HepG2 (cell line): ENCODE data around the gene WDR76. TPM values are rescaled to one million over a fixed set of nuclear protein-coding genes. Genes with fewer than 3 reads are reported as not detected.

Experiments used
- AHR ChIP-seq: IDR thresholded peaks from 2 replicates; pipeline ENCODE4 v1.6.1; 2018; ENCODE audit warnings: missing genetic modification reagents, missing compliant biosample characterization
- ATAD3A ChIP-seq: sonication (generic); formaldehyde crosslinking; IDR thresholded peaks from 2 replicates; pipeline ENCODE4 v1.4.0; 2020; ENCODE audit warnings: missing genetic modification reagents
- HNRNPL ChIP-seq: fragments of 200-400 bp; formaldehyde crosslinking; IDR thresholded peaks from 2 replicates; pipeline ENCODE4 v1.6.1; 2017; ENCODE audit warnings: mild to moderate bottlenecking, low read depth, low read length
- KDM5A ChIP-seq: fragments of 200-600 bp; sonication (generic); IDR thresholded peaks from 2 replicates; pipeline ENCODE4 v1.7.0; 2018; ENCODE audit warnings: antibody characterized with exemption, mild to moderate bottlenecking, low read length, borderline replicate concordance
- KDM5B ChIP-seq: sonication (generic); formaldehyde crosslinking; IDR thresholded peaks from 2 replicates; pipeline ENCODE4 v1.4.0; 2020; ENCODE audit warnings: missing genetic modification reagents, mild to moderate bottlenecking, borderline replicate concordance
- MED13 ChIP-seq: sonication (generic); formaldehyde crosslinking; IDR thresholded peaks from 2 replicates; pipeline ENCODE4 v1.5.0; 2020; ENCODE audit warnings: missing genetic modification reagents
- NFE2L1 ChIP-seq: sonication (generic); formaldehyde crosslinking; IDR thresholded peaks from 2 replicates; pipeline ENCODE4 v1.4.0; 2020; ENCODE audit warnings: missing genetic modification reagents, mild to moderate bottlenecking, borderline replicate concordance
- PTBP1 ChIP-seq: fragments of 200-400 bp; formaldehyde crosslinking; IDR thresholded peaks from 2 replicates; pipeline ENCODE4 v1.6.1; 2018; ENCODE audit warnings: low read length, low read depth; ENCODE audit not compliant: poor library complexity, severe bottlenecking
- RBFOX2 ChIP-seq: fragments of 200-400 bp; formaldehyde crosslinking; IDR thresholded peaks from 2 replicates; pipeline ENCODE4 v1.6.1; 2017; ENCODE audit warnings: low read depth, mild to moderate bottlenecking, low read length
- SOX13 ChIP-seq, 3 experiments: fragments of 450-650 bp in 1 of 3; sonication (generic) in 1 of 3; formaldehyde crosslinking in 1 of 3; IDR thresholded peaks in 2 of 3; conservative IDR thresholded peaks in 1 of 3; 2 replicates each; pipeline versions ENCODE4 v1.5.0 to v1.6.1; 2016 to 2020; ENCODE audit warnings: antibody characterized with exemption in 1 of 3, mild to moderate bottlenecking in 1 of 3, missing compliant biosample characterization in 1 of 3, missing genetic modification reagents in 1 of 3, moderate library complexity in 1 of 3
- TBL1XR1 ChIP-seq: fragments of 150-350 bp; IDR thresholded peaks from 2 replicates; pipeline ENCODE4 v1.6.1; 2014; ENCODE audit warnings: borderline replicate concordance, low read length; ENCODE audit not compliant: partially characterized antibody
- TRIM24 ChIP-seq: sonication (generic); formaldehyde crosslinking; IDR thresholded peaks from 2 replicates; pipeline ENCODE4 v1.8.0; 2022; ENCODE audit warnings: mild to moderate bottlenecking, missing genetic modification reagents
- ZNF224 ChIP-seq: sonication (generic); formaldehyde crosslinking; IDR thresholded peaks from 2 replicates; pipeline ENCODE4 v1.5.0; 2020; ENCODE audit warnings: mild to moderate bottlenecking, missing genetic modification reagents
- ZNF292 ChIP-seq: sonication (generic); formaldehyde crosslinking; IDR thresholded peaks from 2 replicates; pipeline ENCODE4 v1.8.1; 2022; ENCODE audit warnings: mild to moderate bottlenecking, low read depth, missing genetic modification reagents, borderline replicate concordance
- ZNF30 ChIP-seq: sonication (generic); formaldehyde crosslinking; IDR thresholded peaks from 2 replicates; pipeline ENCODE4 v1.5.0; 2020; ENCODE audit warnings: mild to moderate bottlenecking, missing genetic modification reagents
- ZNF333 ChIP-seq: sonication (generic); formaldehyde crosslinking; IDR thresholded peaks from 2 replicates; pipeline ENCODE4 v1.4.0; 2020; ENCODE audit warnings: mild to moderate bottlenecking, missing genetic modification reagents, borderline replicate concordance
- ZNF766 ChIP-seq: sonication (generic); formaldehyde crosslinking; IDR thresholded peaks from 2 replicates; pipeline ENCODE4 v1.5.0; 2020; ENCODE audit warnings: missing genetic modification reagents, borderline replicate concordance
- polyA plus RNA-seq, 8 experiments: library from polyadenylated mRNA; depleted of rRNA in 3 of 8; stranded (reverse) in 7 of 8; unstranded in 1 of 8; fragments of >200 nt; fragmentation: Illumina TruSeq in 4 of 8; extraction: Trizol in 4 of 8; gene quantifications; 2 replicates each; pipeline versions ENCODE4 v1.2.1 to v1.2.3, GENCODE V29; 2011 to 2016; ENCODE audit warnings: low read depth in 4 of 8, missing spikeins in 1 of 8, mixed read lengths in 1 of 8; ENCODE audit not compliant: insufficient read depth in 1 of 8
- total RNA-seq, 5 experiments: library from RNA; depleted of rRNA; stranded (reverse); fragments of >200 nt; fragmentation: Illumina TruSeq; extraction: Trizol; gene quantifications; 2 replicates each; pipeline ENCODE4 v1.2.3, GENCODE V29; 2016; ENCODE audit warnings: low read depth in 1 of 5
- TF ChIP-seq, protein P1 (sequence below): sonication (generic); formaldehyde crosslinking; IDR thresholded peaks from 2 replicates; pipeline ENCODE4 v1.4.0; 2020; ENCODE audit warnings: missing genetic modification reagents
- TF ChIP-seq, protein P2 (sequence below): sonication (generic); formaldehyde crosslinking; IDR thresholded peaks from 2 replicates; pipeline ENCODE4 v1.9.0; 2021; ENCODE audit warnings: missing genetic modification reagents, borderline replicate concordance
- TF ChIP-seq, protein P3 (sequence below): sonication (generic); formaldehyde crosslinking; conservative IDR thresholded peaks from 2 replicates; pipeline ENCODE4 v1.8.0; 2022; ENCODE audit warnings: missing genetic modification reagents
- TF ChIP-seq, protein P4 (sequence below): sonication (generic); formaldehyde crosslinking; IDR thresholded peaks from 2 replicates; pipeline ENCODE4 v1.5.0; 2020; ENCODE audit warnings: missing genetic modification reagents

Gene WDR76
- total and polyA plus RNA-seq, 2 of the 13 experiments (the other 11 are each of a cell fraction or from before 2014, with no cell fraction given): 1.1 to 9.7 TPM

DNA sequence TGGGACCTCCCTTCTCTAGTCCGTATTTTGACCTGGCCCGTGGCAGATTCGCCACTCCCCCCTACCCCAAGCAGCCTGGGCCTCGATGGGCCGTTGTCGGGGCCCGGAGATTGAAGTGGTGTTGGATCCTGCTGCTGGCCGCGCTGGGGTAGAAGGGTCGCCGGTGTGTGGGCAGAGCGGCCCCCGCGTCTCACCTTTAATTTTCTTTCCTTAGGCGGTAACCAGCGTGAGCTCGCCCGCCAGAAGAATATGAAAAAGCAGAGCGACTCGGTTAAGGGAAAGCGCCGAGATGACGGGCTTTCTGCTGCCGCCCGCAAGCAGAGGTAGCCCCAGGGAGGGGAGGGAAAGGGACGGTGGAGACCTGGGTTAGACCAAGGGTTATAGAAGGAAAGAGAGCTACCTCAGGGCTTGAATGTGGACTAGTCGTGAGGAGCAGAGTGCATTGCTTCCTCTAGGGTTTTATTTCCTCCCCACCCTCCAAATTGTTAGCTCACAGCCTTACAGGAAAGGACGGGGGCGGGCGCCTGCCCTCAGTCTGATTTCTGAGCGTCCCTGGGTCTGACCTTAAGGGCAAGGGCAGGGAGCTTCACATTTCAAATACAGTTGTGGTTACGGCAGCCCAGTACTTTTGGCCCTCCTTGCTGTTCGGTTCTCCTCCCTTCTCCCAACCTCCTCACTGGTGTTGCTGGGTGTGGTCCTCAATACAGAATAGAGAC lies 33.9 kb upstream of the WDR76 start (continued):
- TF ChIP-seq KDM5B (CRISPR knock-in tag) (0 out of 2 replicates have a peak, but pooled peaks have one; percentile 8), HNRNPL (0 out of 2 replicates have a peak, but pooled peaks have one; percentile 27), ZNF292 (CRISPR knock-in tag) (no peak), SOX13 (IDR thresholded peaks at IDR 0.05) (no peak), SOX13 (CRISPR knock-in tag; conservative IDR thresholded peaks at IDR 0.05 in 1 of 2, IDR thresholded peaks at IDR 0.05 in 1 of 2) (no peak), PTBP1 (peak; percentile 63), KDM5A (peak; percentile 67; the same call in 1 of the 2 replicates), RBFOX2 (peak; percentile 26), ZNF766 (CRISPR knock-in tag) (no peak), TBL1XR1 (no peak), MED13 (CRISPR knock-in tag) (no peak), ZNF224 (CRISPR knock-in tag) (0 out of 2 replicates have a peak, but pooled peaks have one; percentile 32), ZNF333 (0 out of 2 replicates have a peak, but pooled peaks have one; percentile 3), AHR (CRISPR knock-in tag) (no peak), ATAD3A (CRISPR knock-in tag) (no peak), TRIM24 (CRISPR knock-in tag) (no peak), ZNF30 (CRISPR knock-in tag) (no peak), NFE2L1 (CRISPR knock-in tag) (0 out of 2 replicates have a peak, but pooled peaks have one; percentile 4)
- TF ChIP-seq, protein P1, sequence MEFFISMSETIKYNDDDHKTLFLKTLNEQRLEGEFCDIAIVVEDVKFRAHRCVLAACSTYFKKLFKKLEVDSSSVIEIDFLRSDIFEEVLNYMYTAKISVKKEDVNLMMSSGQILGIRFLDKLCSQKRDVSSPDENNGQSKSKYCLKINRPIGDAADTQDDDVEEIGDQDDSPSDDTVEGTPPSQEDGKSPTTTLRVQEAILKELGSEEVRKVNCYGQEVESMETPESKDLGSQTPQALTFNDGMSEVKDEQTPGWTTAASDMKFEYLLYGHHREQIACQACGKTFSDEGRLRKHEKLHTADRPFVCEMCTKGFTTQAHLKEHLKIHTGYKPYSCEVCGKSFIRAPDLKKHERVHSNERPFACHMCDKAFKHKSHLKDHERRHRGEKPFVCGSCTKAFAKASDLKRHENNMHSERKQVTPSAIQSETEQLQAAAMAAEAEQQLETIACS (CRISPR knock-in tag): no peak
- TF ChIP-seq, protein P2, sequence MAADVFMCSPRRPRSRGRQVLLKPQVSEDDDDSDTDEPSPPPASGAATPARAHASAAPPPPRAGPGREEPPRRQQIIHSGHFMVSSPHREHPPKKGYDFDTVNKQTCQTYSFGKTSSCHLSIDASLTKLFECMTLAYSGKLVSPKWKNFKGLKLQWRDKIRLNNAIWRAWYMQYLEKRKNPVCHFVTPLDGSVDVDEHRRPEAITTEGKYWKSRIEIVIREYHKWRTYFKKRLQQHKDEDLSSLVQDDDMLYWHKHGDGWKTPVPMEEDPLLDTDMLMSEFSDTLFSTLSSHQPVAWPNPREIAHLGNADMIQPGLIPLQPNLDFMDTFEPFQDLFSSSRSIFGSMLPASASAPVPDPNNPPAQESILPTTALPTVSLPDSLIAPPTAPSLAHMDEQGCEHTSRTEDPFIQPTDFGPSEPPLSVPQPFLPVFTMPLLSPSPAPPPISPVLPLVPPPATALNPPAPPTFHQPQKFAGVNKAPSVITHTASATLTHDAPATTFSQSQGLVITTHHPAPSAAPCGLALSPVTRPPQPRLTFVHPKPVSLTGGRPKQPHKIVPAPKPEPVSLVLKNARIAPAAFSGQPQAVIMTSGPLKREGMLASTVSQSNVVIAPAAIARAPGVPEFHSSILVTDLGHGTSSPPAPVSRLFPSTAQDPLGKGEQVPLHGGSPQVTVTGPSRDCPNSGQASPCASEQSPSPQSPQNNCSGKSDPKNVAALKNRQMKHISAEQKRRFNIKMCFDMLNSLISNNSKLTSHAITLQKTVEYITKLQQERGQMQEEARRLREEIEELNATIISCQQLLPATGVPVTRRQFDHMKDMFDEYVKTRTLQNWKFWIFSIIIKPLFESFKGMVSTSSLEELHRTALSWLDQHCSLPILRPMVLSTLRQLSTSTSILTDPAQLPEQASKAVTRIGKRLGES: no peak
- TF ChIP-seq, protein P3, sequence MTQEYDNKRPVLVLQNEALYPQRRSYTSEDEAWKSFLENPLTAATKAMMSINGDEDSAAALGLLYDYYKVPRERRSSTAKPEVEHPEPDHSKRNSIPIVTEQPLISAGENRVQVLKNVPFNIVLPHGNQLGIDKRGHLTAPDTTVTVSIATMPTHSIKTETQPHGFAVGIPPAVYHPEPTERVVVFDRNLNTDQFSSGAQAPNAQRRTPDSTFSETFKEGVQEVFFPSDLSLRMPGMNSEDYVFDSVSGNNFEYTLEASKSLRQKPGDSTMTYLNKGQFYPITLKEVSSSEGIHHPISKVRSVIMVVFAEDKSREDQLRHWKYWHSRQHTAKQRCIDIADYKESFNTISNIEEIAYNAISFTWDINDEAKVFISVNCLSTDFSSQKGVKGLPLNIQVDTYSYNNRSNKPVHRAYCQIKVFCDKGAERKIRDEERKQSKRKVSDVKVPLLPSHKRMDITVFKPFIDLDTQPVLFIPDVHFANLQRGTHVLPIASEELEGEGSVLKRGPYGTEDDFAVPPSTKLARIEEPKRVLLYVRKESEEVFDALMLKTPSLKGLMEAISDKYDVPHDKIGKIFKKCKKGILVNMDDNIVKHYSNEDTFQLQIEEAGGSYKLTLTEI (CRISPR knock-in tag): no peak
- TF ChIP-seq, protein P4, sequence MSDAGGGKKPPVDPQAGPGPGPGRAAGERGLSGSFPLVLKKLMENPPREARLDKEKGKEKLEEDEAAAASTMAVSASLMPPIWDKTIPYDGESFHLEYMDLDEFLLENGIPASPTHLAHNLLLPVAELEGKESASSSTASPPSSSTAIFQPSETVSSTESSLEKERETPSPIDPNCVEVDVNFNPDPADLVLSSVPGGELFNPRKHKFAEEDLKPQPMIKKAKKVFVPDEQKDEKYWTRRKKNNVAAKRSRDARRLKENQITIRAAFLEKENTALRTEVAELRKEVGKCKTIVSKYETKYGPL (CRISPR knock-in tag): no peak
